Spleen (tissue), 7 donors: ENCODE measurements around the gene BTBD19.

Experiments used
- CTCF ChIP-seq, 11 experiments: fragments of 200-600 bp in 7 of 11; fragments of 450-650 bp in 4 of 11; sonication (generic) in 4 of 11; IDR thresholded peaks in 8 of 11; conservative IDR thresholded peaks in 3 of 11; 1 replicate in 7 of 11; 2 replicates in 4 of 11; pipeline versions ENCODE4 v1.4.0 to v1.8.0; 2016 to 2021; ENCODE audit warnings: antibody characterized with exemption in 11 of 11, inconsistent platforms in 4 of 11, mild to moderate bottlenecking in 1 of 11
- POLR2AphosphoS5 ChIP-seq, 3 donors: sonication (generic); formaldehyde crosslinking; IDR thresholded peaks; one replicate each; pipeline ENCODE4 v1.5.1; 2017; ENCODE audit warnings: antibody characterized with exemption in 3 of 3
- donor health status: DM: no; HTN: no; CAD: no; lungs with moderate emphysema.
- donor health status: DM: no; HTN: no; CAD: no.
- donor health status: DM: no; HTN: no; CAD: no.

GRCh38 chr1:44790968-44791801 lies 17.1 kb upstream of the BTBD19 start:
- TF ChIP-seq CTCF (IDR thresholded peaks at IDR 0.05 in 8 of 11, conservative IDR thresholded peaks at IDR 0.05 in 3 of 11), result no peak
- TF ChIP-seq POLR2AphosphoS5 (IDR thresholded peaks at IDR 0.05), result no peak
